IPS-20b (cell line): ENCODE data around the gene RNF213.

Experiments
- H3K27ac ChIP-seq: one replicate; pipeline ENCODE4 v1.5.1; 2013; ENCODE audit warnings: low read length
- H3K27me3 ChIP-seq: 2 replicates; pipeline ENCODE4 v1.6.1; 2013; ENCODE audit warnings: mild to moderate bottlenecking, low read length, inconsistent platforms; ENCODE audit not compliant: insufficient read depth
- H3K36me3 ChIP-seq: 2 replicates; pipeline ENCODE4 v1.6.1; 2013; ENCODE audit warnings: low read depth, mild to moderate bottlenecking, inconsistent platforms, low read length, moderate library complexity; ENCODE audit not compliant: insufficient read depth
- H3K4me1 ChIP-seq: 2 replicates; pipeline ENCODE4 v1.6.1; 2013; ENCODE audit warnings: mild to moderate bottlenecking, control low read depth, inconsistent platforms, low read length, moderate library complexity; ENCODE audit not compliant: insufficient read depth
- H3K4me3 ChIP-seq: 2 replicates; pipeline ENCODE4 v1.5.1; 2013; ENCODE audit warnings: mild to moderate bottlenecking, low read length, inconsistent platforms
- H3K9ac ChIP-seq: 2 replicates; pipeline ENCODE4 v1.6.1; 2013; ENCODE audit warnings: low read depth, mild to moderate bottlenecking, inconsistent platforms, low read length, moderate library complexity
- H3K9me3 ChIP-seq: 2 replicates; pipeline ENCODE4 v1.6.1; 2013; ENCODE audit warnings: mild to moderate bottlenecking, low read depth, low read length, inconsistent platforms; ENCODE audit not compliant: insufficient read depth

The RNF213 gene

GRCh38 chr17:80277751-80278671, 17.4 kb downstream of the RNF213 start:
- Histone ChIP-seq H3K9me3 (no peaks in the 10 kb centered on the region), H3K4me3 (no peak overlapping the region), H3K9ac (no peak overlapping the region), H3K27ac (no peak overlapping the region), H3K36me3 (no peaks in the 10 kb centered on the region; the same call in 1 of the 2 replicates), H3K4me1 (no peaks in the 10 kb centered on the region), H3K27me3 (no peaks in the 10 kb centered on the region)

DNA sequence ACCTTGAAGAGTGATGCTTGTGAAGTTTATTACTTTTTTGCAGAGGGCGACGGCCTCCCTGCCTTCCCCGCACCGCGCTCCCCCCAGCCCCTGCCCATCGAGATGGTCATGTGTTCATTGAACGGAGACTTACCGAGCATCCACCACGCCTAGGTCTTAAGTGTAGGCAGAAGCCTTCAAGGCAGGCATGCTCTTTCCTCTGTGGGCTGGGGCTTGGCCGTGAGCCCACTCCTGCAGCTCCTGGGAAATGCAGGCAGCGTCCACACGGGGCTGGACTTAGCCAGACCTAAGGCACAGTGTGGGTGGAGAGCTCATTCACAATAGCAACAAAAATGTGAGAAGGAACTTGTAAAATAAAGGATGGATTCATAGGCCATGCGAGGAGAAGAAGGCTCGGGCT, 19.2 kb downstream of the RNF213 start:
- no peaks in the 10 kb centered on the region; the same call in 1 of the 2 replicates for H3K36me3 ChIP-seq
- no peak overlapping the region for H3K9ac ChIP-seq
- no peaks in the 10 kb centered on the region for H3K9me3 ChIP-seq
- no peaks in the 10 kb centered on the region for H3K27me3 ChIP-seq
- no peak overlapping the region for H3K4me3 ChIP-seq
- H3K4me1 ChIP-seq, result no peaks in the 10 kb centered on the region
- H3K27ac ChIP-seq, result no peak overlapping the region

DNA sequence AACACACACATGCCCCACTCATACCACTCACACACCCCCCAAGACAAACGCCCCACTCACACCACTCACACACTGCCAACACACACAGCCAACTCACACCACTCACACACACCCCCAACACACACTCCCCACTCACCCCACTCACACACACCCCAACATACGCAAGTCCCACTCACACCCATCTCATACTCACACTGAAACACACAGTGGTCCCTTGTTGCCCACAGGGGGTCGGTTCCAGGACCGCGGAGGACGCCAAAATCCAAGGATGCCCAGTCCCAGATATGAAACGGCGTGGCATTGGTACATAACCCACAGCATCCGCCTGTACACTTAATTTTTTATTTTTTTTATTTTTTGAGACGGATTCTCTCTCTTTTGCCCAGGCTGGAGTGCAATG, 20.9 kb downstream of the RNF213 start:
- Histone ChIP-seq H3K9me3 (no peaks in the 10 kb centered on the region), H3K9ac (no peak overlapping the region), H3K27me3 (no peaks in the 10 kb centered on the region), H3K4me1 (no peaks in the 10 kb centered on the region), H3K36me3 (no peaks in the 10 kb centered on the region; the same call in 1 of the 2 replicates), H3K27ac (no peak overlapping the region), H3K4me3 (no peak overlapping the region)

- Histone ChIP-seq H3K9me3 (no peaks in the 10 kb centered on the region), H3K9ac (no peak overlapping the region), H3K4me1 (no peaks in the 10 kb centered on the region), H3K27me3 (no peaks in the 10 kb centered on the region), H3K27ac (no peak overlapping the region), H3K36me3 (no peaks in the 10 kb centered on the region; the same call in 1 of the 2 replicates), H3K4me3 (no peak overlapping the region)
Measured at GRCh38 chr17:80283116-80283852, 22.6 kb downstream of the RNF213 start.

DNA sequence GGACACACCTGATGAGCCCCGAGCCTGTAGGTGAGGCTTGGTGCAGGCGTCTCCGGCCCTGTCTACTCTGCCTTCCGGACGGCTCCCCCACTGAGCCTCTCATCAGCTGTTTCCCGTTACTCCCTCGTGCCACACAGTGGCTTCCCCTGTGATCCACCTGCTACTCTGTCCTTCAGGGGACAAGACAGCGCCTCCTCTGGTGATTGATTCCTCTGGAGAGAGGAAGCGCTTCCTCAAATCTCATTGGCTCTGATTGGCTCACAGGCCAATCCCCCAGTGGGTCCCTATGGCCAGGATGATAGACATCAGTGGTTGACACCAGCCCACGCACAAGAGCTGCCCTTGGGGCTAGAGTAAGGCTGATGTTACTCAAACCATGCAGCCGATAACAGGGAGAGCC, 24.0 kb downstream of the RNF213 start:
- Histone ChIP-seq H3K9ac (no peak overlapping the region), H3K36me3 (no peaks in the 10 kb centered on the region; the same call in 1 of the 2 replicates)

DNA sequence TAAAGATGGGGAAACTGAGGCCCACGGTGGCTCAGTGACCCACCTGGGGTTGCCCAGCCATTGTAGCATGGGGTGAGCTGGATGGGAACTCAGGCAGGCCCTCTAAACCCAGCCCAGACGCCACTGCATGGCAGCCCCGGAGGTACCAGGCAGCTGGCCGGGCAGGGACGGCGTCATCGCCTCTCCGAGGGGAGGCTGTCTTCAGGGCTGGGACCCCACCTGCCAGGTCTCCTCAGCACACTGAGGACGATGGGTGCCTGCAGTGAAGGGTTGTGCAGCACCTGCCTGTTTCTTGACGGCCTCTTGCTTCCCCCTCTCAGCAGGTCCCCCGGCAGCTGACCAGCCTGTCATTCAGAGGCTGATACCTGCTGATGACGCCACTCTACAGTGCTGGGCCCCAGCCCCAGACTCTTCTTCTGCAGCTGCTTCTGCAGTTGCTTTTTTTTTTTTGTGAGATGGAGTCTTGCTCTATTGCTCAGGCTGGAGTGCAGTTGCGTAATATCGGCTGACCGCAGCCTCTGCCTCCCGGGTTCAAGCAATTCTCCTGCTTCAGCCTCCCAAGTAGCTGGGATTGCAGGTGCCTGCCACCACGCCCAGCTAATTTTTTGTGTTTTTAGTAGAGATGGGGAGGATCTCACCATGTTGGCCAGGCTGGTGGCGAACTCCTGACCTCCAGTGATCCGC, 24.7 kb downstream of the RNF213 start:
- H3K27ac ChIP-seq, result no peak overlapping the region
- H3K27me3 ChIP-seq, result no peaks in the 10 kb centered on the region
- H3K36me3 ChIP-seq, result peaks cover 5% of the 10 kb centered on the region
- H3K4me3 ChIP-seq, result no peak overlapping the region
- H3K4me1 ChIP-seq, result no peaks in the 10 kb centered on the region
- H3K9me3 ChIP-seq, result no peaks in the 10 kb centered on the region
- no peak overlapping the region for H3K9ac ChIP-seq

More for the DNA sequence above, 24.0 kb downstream of the RNF213 start:
- Histone ChIP-seq H3K27ac (no peak overlapping the region), H3K4me1 (no peaks in the 10 kb centered on the region), H3K9me3 (no peaks in the 10 kb centered on the region), H3K4me3 (no peak overlapping the region), H3K27me3 (no peaks in the 10 kb centered on the region)

- Histone ChIP-seq H3K36me3 (peaks cover 17% of the 10 kb centered on the region), H3K27me3 (no peaks in the 10 kb centered on the region), H3K4me3 (no peak overlapping the region), H3K4me1 (no peaks in the 10 kb centered on the region), H3K9me3 (no peaks in the 10 kb centered on the region), H3K27ac (no peak overlapping the region), H3K9ac (no peak overlapping the region)
Measured at GRCh38 chr17:80286638-80286960, 25.9 kb downstream of the RNF213 start.

- Histone ChIP-seq H3K9me3 (no peaks in the 10 kb centered on the region), H3K27ac (no peak overlapping the region), H3K4me1 (no peaks in the 10 kb centered on the region), H3K36me3 (peaks cover 20% of the 10 kb centered on the region), H3K4me3 (no peak overlapping the region), H3K27me3 (no peaks in the 10 kb centered on the region), H3K9ac (no peak overlapping the region)
Measured at GRCh38 chr17:80287038-80287437, 26.4 kb downstream of the RNF213 start.

DNA sequence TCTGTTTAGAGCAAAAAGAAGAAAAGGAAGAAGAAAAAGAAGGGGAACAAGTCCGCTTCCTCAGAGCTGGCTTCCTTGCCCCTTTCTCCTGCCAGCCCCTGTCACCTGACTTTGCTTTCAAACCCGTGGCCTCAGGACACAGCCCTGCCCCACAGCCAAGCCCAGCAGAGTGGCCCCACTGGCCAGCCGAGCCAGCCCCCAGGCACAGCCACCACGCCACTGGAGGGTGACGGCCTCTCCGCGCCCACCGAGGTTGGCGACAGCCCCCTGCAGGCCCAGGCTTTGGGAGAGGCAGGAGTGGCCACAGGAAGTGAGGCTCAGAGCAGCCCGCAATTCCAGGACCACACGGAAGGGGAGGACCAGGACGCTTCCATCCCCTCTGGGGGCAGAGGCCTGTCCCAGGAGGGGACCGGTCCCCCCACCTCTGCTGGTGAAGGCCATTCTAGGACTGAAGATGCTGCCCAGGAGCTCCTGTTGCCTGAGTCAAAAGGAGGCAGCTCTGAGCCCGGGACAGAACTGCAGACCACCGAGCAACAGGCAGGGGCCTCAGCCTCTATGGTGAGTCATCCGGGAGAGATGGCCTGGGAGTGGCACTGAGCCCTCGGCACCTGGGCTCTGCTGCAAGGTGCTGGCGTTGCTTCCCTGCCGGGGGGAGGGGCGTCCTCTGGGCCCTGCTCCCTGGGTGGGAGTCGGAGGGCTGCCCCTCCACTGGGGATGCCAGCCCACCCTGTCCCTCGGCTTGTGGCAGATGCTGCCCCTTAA, 27.3 kb downstream of the RNF213 start:
- H3K36me3 ChIP-seq, result peaks cover 20% of the 10 kb centered on the region
- no peak overlapping the region for H3K4me3 ChIP-seq
- H3K4me1 ChIP-seq, result no peaks in the 10 kb centered on the region
- H3K9ac ChIP-seq, result no peak overlapping the region
- no peaks in the 10 kb centered on the region for H3K9me3 ChIP-seq
- no peaks in the 10 kb centered on the region for H3K27me3 ChIP-seq
- H3K27ac ChIP-seq, result no peak overlapping the region

- Histone ChIP-seq H3K9me3 (no peaks in the 10 kb centered on the region), H3K36me3 (peaks cover 29% of the 10 kb centered on the region)
Measured at GRCh38 chr17:80289616-80290015, 29.0 kb downstream of the RNF213 start.

GRCh38 chr17:80290156-80290555, 29.5 kb downstream of the RNF213 start:
- H3K9ac ChIP-seq, result no peak overlapping the region
- no peaks in the 10 kb centered on the region for H3K4me1 ChIP-seq
- peaks cover 34% of the 10 kb centered on the region for H3K36me3 ChIP-seq
- no peaks in the 10 kb centered on the region for H3K9me3 ChIP-seq
- no peaks in the 10 kb centered on the region for H3K27me3 ChIP-seq
- H3K27ac ChIP-seq, result no peak overlapping the region
- no peak overlapping the region for H3K4me3 ChIP-seq

More at GRCh38 chr17:80289616-80290015, 29.0 kb downstream of the RNF213 start:
- no peak overlapping the region for H3K4me3 ChIP-seq
- no peak overlapping the region for H3K27ac ChIP-seq
- no peaks in the 10 kb centered on the region for H3K27me3 ChIP-seq
- H3K9ac ChIP-seq, result no peak overlapping the region
- H3K4me1 ChIP-seq, result no peaks in the 10 kb centered on the region
